Esophagus squamous epithelium (tissue), 5 donors: Measurements from ENCODE around the gene GAP43. TPM values are rescaled to one million over a fixed set of nuclear protein-coding genes. Genes with fewer than 3 reads are reported as not detected.

Source experiments
- DNase-seq: peaks from one replicate; lab custom pipeline; 2025; lab: John Stamatoyannopoulos, UW
- H3K27ac ChIP-seq, 4 donors: fragments of 200-600 bp; sonication (generic); one replicate each; pipeline ENCODE4 v1.5.1; 2016 to 2019; ENCODE audit warnings: mild to moderate bottlenecking in 1 of 4
- H3K27me3 ChIP-seq, 4 donors: fragments of 200-600 bp; sonication (generic); 1 replicate in 3 of 4; 2 replicates in 1 of 4; pipeline versions ENCODE4 v1.5.1 to v1.6.0; 2017 to 2021; ENCODE audit warnings: antibody characterized with exemption in 1 of 4
- H3K36me3 ChIP-seq, 3 donors: fragments of 200-600 bp; sonication (generic); one replicate each; pipeline ENCODE4 v1.5.1; 2016 to 2019
- H3K4me1 ChIP-seq, 3 donors: fragments of 200-600 bp; sonication (generic); one replicate each; pipeline ENCODE4 v1.5.1; 2017 to 2019
- H3K4me3 ChIP-seq, 4 donors: fragments of 200-600 bp; sonication (generic); 1 replicate in 3 of 4; 2 replicates in 1 of 4; pipeline ENCODE4 v1.5.1; 2016 to 2019; ENCODE audit warnings: mild to moderate bottlenecking in 2 of 4, moderate library complexity in 1 of 4
- H3K9me3 ChIP-seq, 3 donors: fragments of 200-600 bp; sonication (generic); one replicate each; pipeline ENCODE4 v1.5.1; 2016 to 2019
- CTCF ChIP-seq, 6 experiments: fragments of 450-650 bp in 4 of 6; fragments of 200-600 bp in 2 of 6; sonication (generic) in 2 of 6; IDR thresholded peaks; one replicate each; pipeline ENCODE4 v1.5.1; 2016 to 2019; ENCODE audit warnings: antibody characterized with exemption in 6 of 6, mild to moderate bottlenecking in 4 of 6, moderate library complexity in 4 of 6
- POLR2A ChIP-seq, 4 donors: fragments of 450-650 bp; IDR thresholded peaks; one replicate each; pipeline ENCODE4 v1.6.1; 2017; ENCODE audit warnings: antibody characterized with exemption in 4 of 4, mild to moderate bottlenecking in 4 of 4, moderate library complexity in 3 of 4
- WGBS, 2 donors: methylation state at CpG; one replicate each; pipeline ENCODE4 v1.1.5; 2018; 5-methylcytosine and 5-hydroxymethylcytosine counted together
- intact Hi-C: fragments of 100-400 bp; cut with DNase I; formaldehyde crosslinking; loops from one replicate; pipeline ENCODE4 v1.15.0; 2022
- total RNA-seq, 4 donors: library from RNA; depleted of rRNA; stranded (reverse); fragments of >200 nt; gene quantifications; one replicate each; pipeline ENCODE4 v1.1.0, GENCODE V29; 2016
- donor health status: DM: yes; HTN: yes; CAD: no.

Gene GAP43
- total RNA-seq, 4 donors from 2014 or later, result 1.2 TPM; not detected in 3

- TF ChIP-seq CTCF (IDR thresholded peaks at IDR 0.05) (no peak), POLR2A (IDR thresholded peaks at IDR 0.05) (no peak)
- 49 to 64% methylated on average over 3 to 5 of the region's 5 CpGs for WGBS, 2 donors
- Histone ChIP-seq H3K4me3 (no peak overlapping the region), H3K27ac (peak overlapping the region in 2 of 4 donors; percentile 6 to 96), H3K9me3 (no peaks in the 10 kb centered on the region), H3K36me3 (no peaks in the 10 kb centered on the region), H3K4me1 (peaks cover 5 to 22% (median 10%) of the 10 kb centered on the region in 3 donors), H3K27me3 (no peaks in the 10 kb centered on the region)
- intact Hi-C loops, result no loop called here
- DNase-seq, result no peak
Measured at GRCh38 chr3:115660646-115661337, 37.5 kb downstream of the GAP43 start.

GRCh38 chr3:115662356-115662755, 39.0 kb downstream of the GAP43 start:
- WGBS, 2 donors, result 75 to 86% methylated on average over 1 of the region's 1 CpG
- Histone ChIP-seq H3K27me3 (no peaks in the 10 kb centered on the region), H3K36me3 (no peaks in the 10 kb centered on the region), H3K9me3 (no peaks in the 10 kb centered on the region), H3K4me3 (no peak overlapping the region), H3K27ac (no peak overlapping the region), H3K4me1 (peaks cover 5 to 20% (median 10%) of the 10 kb centered on the region in 3 donors)
- no peak for TF ChIP-seq CTCF (IDR thresholded peaks at IDR 0.05)
- TF ChIP-seq POLR2A (IDR thresholded peaks at IDR 0.05), result no peak
- intact Hi-C loops, result no loop called here
- no peak for DNase-seq

- WGBS, 2 donors, result 74 to 83% methylated on average over 3 of the region's 3 CpGs
- Histone ChIP-seq H3K4me1 (peaks cover 3 to 11% (median 5%) of the 10 kb centered on the region in 3 donors), H3K27me3 (no peaks in the 10 kb centered on the region), H3K4me3 (no peak overlapping the region), H3K27ac (no peak overlapping the region), H3K9me3 (no peaks in the 10 kb centered on the region), H3K36me3 (no peaks in the 10 kb centered on the region)
- TF ChIP-seq CTCF (IDR thresholded peaks at IDR 0.05), result no peak
- intact Hi-C loops, result no loop called here
- no peak for DNase-seq
Measured at GRCh38 chr3:115663414-115663813, 40.1 kb downstream of the GAP43 start.

GRCh38 chr3:115666081-115666480, 42.8 kb downstream of the GAP43 start:
- intact Hi-C loops, result no loop called here
- 73 to 78% methylated on average over 2 of the region's 2 CpGs for WGBS, 2 donors
- no peaks in the 10 kb centered on the region for H3K9me3 ChIP-seq
- no peaks in the 10 kb centered on the region for H3K36me3 ChIP-seq
- DNase-seq, result no peak
- no peaks in the 10 kb centered on the region for H3K27me3 ChIP-seq
- H3K4me3 ChIP-seq, result no peak overlapping the region
- H3K4me1 ChIP-seq, result no peaks in the 10 kb centered on the region
- H3K27ac ChIP-seq, result no peak overlapping the region
- no peak for TF ChIP-seq CTCF (IDR thresholded peaks at IDR 0.05)
- no peak for TF ChIP-seq POLR2A (IDR thresholded peaks at IDR 0.05)

GRCh38 chr3:115666920-115667737, 43.8 kb downstream of the GAP43 start:
- Histone ChIP-seq H3K36me3 (no peaks in the 10 kb centered on the region), H3K27me3 (no peaks in the 10 kb centered on the region), H3K4me1 (no peaks in the 10 kb centered on the region), H3K9me3 (no peaks in the 10 kb centered on the region), H3K27ac (no peak overlapping the region), H3K4me3 (no peak overlapping the region)
- WGBS, 2 donors, result 72 to 73% methylated on average over 4 of the region's 4 CpGs
- TF ChIP-seq CTCF (IDR thresholded peaks at IDR 0.05) (no peak), POLR2A (IDR thresholded peaks at IDR 0.05) (no peak)
- no peak for DNase-seq
- intact Hi-C loops, result no loop called here
